Stimulated activated naive CD8-positive, alpha-beta T cell treated with anti-CD3 and anti-CD28 coated beads, Interleukin-15, amount 100 ng/mL, for 72 hours (primary cell): Measurements from ENCODE around the gene OR2A5.
"Not testable (repeated sequence)": the region's sequence is repeated elsewhere in the genome, so short reads cannot be mapped to it uniquely, and the experiment has no call there.

Experiments used
- ATAC-seq: fragments of 150-1000 bp; cut with Tn5 transposase; 2 replicates; pipeline ENCODE4 v1.10.0; 2021; ENCODE audit warnings: mild to moderate bottlenecking, moderate library complexity
- DNase-seq, 2 donors: peaks; one replicate each; pipeline ENCODE4 v3.0.0; 2021 to 2022
- H3K27ac Mint-ChIP-seq, 2 donors: one replicate each; pipeline ENCODE4 v1.8.0; 2022; ENCODE audit warnings: mild to moderate bottlenecking in 2 of 2, mixed read lengths in 2 of 2, moderate library complexity in 2 of 2
- H3K27me3 Mint-ChIP-seq: one replicate; pipeline ENCODE4 v1.8.0; 2022; ENCODE audit warnings: mixed read lengths
- H3K4me1 Mint-ChIP-seq: one replicate; pipeline ENCODE4 v1.8.0; 2022; ENCODE audit warnings: mild to moderate bottlenecking, mixed read lengths
- H3K4me3 Mint-ChIP-seq, 2 donors: one replicate each; pipeline ENCODE4 v1.8.0; 2022; ENCODE audit warnings: mild to moderate bottlenecking in 2 of 2, mixed read lengths in 2 of 2, moderate library complexity in 1 of 2
- H3K9me3 Mint-ChIP-seq, 2 donors: one replicate each; pipeline ENCODE4 v1.8.0; 2022; ENCODE audit warnings: mixed read lengths in 2 of 2

OR2A5 gene

DNA sequence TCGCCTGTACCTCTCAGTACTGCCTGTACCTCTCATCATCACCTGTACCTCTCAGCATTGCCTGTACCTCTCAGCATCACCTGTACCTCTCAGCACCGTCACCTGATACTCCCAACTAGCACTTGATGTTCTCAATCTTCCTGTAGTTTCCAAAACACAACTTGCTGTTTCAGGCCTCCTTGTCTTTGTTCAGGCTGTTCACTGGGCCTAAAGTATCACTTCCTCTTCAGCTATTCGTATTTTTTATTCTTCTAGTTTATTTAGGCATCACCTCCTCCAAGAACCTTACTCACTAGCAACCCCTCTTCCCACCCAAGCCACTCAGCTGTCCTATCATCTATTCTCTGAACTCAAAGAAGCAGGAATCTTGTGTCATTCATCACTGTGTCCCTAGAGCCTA lies 24.5 kb upstream of the OR2A5 start:
- Mint-ChIP-seq H3K4me1 (peaks cover 9% of the 10 kb centered on the region), H3K27me3 (no peaks in the 10 kb centered on the region), H3K4me3 (no peak overlapping the region), H3K27ac (no peak overlapping the region), H3K9me3 (no peaks in the 10 kb centered on the region)
- no peak for DNase-seq
- ATAC-seq, result peak; percentile 32

DNA sequence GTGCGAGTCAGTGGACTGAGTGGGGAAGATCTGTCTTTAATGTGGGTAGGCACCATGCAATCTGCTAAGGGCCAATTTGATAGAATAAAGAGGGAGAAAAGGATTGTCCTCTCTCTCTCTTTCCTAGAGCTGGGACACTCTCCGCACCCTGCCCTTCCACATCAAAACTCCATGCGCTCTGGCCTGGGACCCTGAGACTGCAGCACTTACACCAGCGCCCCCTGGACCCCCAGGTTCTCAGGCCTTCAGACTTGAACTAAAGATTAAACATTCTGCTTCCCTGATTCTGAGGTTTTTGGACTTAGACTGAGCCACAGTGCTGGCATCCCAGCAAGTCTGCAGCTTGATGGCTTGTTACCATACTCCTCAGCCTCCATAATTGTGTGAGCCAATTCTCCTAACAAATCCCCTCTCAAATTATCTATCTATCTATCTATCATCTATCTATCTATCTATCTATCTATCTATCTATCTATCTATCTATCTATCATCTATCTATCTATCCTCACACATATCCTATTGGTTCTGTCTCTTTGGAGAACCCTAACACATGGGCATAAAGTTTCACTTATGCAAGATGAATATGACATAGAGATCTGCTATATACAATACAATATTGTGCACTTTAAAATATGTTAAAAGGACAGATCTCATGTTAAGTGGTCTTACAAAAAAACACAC lies 22.4 kb upstream of the OR2A5 start:
- H3K4me3 Mint-ChIP-seq, result no peak overlapping the region
- peaks cover 9% of the 10 kb centered on the region for H3K4me1 Mint-ChIP-seq
- ATAC-seq (no peak), DNase-seq (no peak)
- H3K27me3 Mint-ChIP-seq, result peaks cover 9% of the 10 kb centered on the region
- H3K27ac Mint-ChIP-seq, result no peak overlapping the region
- H3K9me3 Mint-ChIP-seq, result no peaks in the 10 kb centered on the region

GRCh38 chr7:144027070-144027469 lies 21.7 kb upstream of the OR2A5 start:
- peaks cover 13% of the 10 kb centered on the region for H3K27me3 Mint-ChIP-seq
- H3K27ac Mint-ChIP-seq, result no peak overlapping the region
- H3K9me3 Mint-ChIP-seq, result no peaks in the 10 kb centered on the region
- H3K4me3 Mint-ChIP-seq, result no peak overlapping the region
- DNase-seq (no peak), ATAC-seq (no peak)
- peaks cover 9% of the 10 kb centered on the region for H3K4me1 Mint-ChIP-seq

DNA sequence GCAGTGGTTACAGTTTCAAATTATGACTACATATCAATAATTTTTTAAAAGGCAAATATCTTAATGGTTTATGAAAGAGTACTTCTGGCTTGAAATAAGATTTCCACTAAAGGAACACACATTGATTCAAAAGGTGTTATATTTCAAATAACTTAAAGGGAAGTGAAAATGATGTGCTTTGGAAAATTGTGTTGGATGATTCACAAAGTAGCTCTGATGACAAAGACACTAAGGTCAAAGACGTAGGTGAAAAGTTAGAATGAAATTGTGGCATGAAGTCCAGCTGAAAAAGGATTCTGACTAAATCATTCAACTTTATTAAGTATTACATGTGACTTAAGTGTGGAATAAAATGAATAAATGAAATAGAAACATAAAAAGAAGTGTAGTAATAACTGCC lies 20.8 kb upstream of the OR2A5 start:
- peak; percentile 58 for ATAC-seq
- peaks cover 17% of the 10 kb centered on the region for H3K27me3 Mint-ChIP-seq
- H3K4me3 Mint-ChIP-seq, result no peak overlapping the region
- peaks cover 9% of the 10 kb centered on the region for H3K4me1 Mint-ChIP-seq
- DNase-seq, result no peak
- H3K27ac Mint-ChIP-seq, result no peak overlapping the region
- no peaks in the 10 kb centered on the region for H3K9me3 Mint-ChIP-seq

DNA sequence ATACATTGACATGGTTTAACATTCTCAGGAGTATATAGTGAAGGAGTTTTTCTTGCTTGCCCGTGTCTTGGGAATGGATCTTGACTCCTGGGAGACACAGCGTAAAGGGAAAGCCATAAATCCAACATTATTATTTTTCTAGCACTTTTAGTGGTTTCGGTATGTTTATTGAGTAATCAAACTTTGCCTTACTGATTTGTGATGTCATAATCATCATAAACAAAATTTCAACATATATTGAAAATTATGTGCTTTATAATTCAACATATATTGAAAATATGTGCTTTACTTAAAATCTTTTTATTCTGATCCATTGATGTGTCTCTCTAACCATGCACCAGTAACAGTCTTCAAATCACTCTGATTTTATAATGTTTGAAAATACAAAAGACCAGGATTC lies 20.2 kb upstream of the OR2A5 start:
- H3K4me3 Mint-ChIP-seq, result no peak overlapping the region
- peaks cover 19% of the 10 kb centered on the region for H3K27me3 Mint-ChIP-seq
- H3K9me3 Mint-ChIP-seq, result no peaks in the 10 kb centered on the region
- no peak for DNase-seq
- peaks cover 9% of the 10 kb centered on the region for H3K4me1 Mint-ChIP-seq
- H3K27ac Mint-ChIP-seq, result no peak overlapping the region
- ATAC-seq, result no peak

- DNase-seq (no peak), ATAC-seq (no peak)
- Mint-ChIP-seq H3K9me3 (no peaks in the 10 kb centered on the region), H3K27ac (no peak overlapping the region), H3K4me3 (no peak overlapping the region), H3K27me3 (peaks cover 34% of the 10 kb centered on the region), H3K4me1 (peaks cover 5% of the 10 kb centered on the region)
These were observed 16.2 kb upstream of the OR2A5 start for GRCh38 chr7:144032516-144032915.

GRCh38 chr7:144032985-144033709 lies 15.6 kb upstream of the OR2A5 start:
- ATAC-seq (no peak), DNase-seq (no peak)
- no peaks in the 10 kb centered on the region for H3K4me1 Mint-ChIP-seq
- peaks cover 34% of the 10 kb centered on the region for H3K27me3 Mint-ChIP-seq
- no peak overlapping the region for H3K27ac Mint-ChIP-seq
- no peaks in the 10 kb centered on the region for H3K9me3 Mint-ChIP-seq
- no peak overlapping the region for H3K4me3 Mint-ChIP-seq

DNA sequence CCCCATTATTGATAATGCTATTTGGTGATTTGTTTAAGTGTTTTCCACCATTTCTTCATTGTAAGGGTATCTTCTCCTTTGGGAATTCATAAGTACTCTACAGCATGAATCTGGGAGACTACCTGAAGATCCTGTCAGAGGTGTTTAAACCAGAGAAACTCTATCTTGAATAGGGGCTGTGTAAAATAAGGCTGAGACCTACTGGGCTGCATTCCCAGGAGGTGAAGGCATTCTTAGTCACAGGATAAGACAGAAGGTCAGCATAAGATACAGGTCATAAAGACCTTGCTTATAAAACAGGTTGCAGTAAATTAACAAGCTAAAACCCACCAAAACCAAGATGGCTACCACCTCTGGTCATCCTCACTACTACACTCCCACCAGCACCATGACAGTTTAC lies 13.4 kb upstream of the OR2A5 start:
- DNase-seq (no peak), ATAC-seq (no peak)
- no peaks in the 10 kb centered on the region for H3K9me3 Mint-ChIP-seq

GRCh38 chr7:144036302-144036885 lies 12.4 kb upstream of the OR2A5 start:
- Mint-ChIP-seq H3K4me1 (no peaks in the 10 kb centered on the region), H3K4me3 (no peak overlapping the region), H3K27ac (peak overlapping the region in 1 of 2 donors; percentile 29), H3K27me3 (peaks cover 24% of the 10 kb centered on the region), H3K9me3 (no peaks in the 10 kb centered on the region)
- ATAC-seq (no peak), DNase-seq (no peak)

More for the DNA sequence above, 13.4 kb upstream of the OR2A5 start:
- no peak overlapping the region for H3K27ac Mint-ChIP-seq
- peaks cover 34% of the 10 kb centered on the region for H3K27me3 Mint-ChIP-seq
- no peaks in the 10 kb centered on the region for H3K4me1 Mint-ChIP-seq
- no peak overlapping the region for H3K4me3 Mint-ChIP-seq

DNA sequence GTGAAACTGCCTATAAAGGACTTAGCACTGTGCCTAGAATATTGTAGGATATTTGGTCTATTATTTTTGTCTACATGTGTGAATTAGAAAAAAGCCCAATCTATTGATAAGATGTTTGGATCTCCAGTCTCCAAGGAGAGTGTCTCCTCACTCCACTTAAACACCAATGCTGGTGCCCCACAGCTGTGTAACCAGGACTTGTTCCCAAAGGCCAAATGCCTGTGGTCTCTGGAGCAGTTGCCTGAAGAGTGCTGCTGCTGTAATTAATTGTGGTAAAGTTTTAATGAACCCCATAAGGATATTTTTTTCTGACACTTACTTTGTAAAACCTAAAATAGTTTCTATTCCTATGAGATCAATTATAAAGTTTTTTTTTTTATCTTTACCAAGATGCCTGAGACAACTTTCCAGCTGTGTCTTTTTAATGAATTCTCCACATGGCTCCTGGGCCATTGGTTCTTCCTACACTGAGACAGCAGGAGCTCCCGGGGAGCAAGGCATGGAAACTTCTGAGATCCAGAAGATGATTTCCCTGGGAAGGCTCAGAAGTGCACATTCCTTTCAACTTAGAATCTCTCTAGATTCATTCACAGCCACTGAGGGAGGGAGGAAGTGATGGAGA lies 11.2 kb upstream of the OR2A5 start:
- ATAC-seq (no peak), DNase-seq (no peak)
- Mint-ChIP-seq H3K27ac (no peak overlapping the region), H3K4me1 (no peaks in the 10 kb centered on the region), H3K9me3 (no peaks in the 10 kb centered on the region), H3K27me3 (peaks cover 21% of the 10 kb centered on the region), H3K4me3 (no peak overlapping the region)

DNA sequence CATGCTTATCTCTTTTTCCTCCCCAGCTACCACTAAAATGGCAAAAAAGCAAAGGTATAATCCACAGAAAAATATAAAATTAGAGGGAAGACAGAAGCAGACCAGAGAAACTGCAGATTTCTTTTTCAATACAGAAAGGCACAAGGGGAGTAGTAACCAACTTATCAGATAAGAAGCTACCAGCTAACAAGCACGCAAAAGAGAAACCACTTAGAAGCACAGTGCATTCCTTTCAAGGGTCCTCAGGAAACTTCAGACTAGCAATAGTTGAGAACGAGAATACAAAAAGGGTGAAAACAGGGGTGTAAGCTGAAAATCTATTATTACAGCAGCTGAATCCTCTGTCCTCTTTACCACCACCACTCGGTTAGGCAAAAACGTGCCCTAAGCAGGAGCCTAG lies 9.9 kb upstream of the OR2A5 start:
- peaks cover 11% of the 10 kb centered on the region for H3K27me3 Mint-ChIP-seq
- ATAC-seq (no peak), DNase-seq (no peak)

DNA sequence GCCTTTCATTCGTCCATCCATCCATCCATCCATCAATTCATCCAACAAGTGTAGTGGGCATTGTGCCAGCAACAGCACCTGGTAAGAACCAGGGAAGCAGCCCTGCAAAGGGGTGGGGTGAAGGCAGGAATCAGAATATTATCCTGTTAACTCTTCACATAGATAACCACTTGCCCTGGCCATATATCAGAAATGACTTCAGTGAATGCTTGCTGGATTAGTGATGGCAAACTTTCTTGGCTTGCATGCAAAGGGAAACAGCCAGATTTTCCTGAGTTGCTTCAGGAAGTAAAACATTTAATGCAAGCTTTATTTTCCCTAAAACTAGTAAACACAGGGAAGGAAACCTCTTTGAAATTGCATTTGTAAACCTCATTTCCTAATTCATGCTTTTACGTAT lies 743 bp downstream of the OR2A5 start:
- no peak for ATAC-seq
- peaks cover 22% of the 10 kb centered on the region for H3K27me3 Mint-ChIP-seq
- H3K4me3 Mint-ChIP-seq, result no peak overlapping the region

More for the DNA sequence above, 9.9 kb upstream of the OR2A5 start:
- H3K27ac Mint-ChIP-seq, result no peak overlapping the region
- no peaks in the 10 kb centered on the region for H3K4me1 Mint-ChIP-seq
- no peaks in the 10 kb centered on the region for H3K9me3 Mint-ChIP-seq
- H3K4me3 Mint-ChIP-seq, result no peak overlapping the region

DNA sequence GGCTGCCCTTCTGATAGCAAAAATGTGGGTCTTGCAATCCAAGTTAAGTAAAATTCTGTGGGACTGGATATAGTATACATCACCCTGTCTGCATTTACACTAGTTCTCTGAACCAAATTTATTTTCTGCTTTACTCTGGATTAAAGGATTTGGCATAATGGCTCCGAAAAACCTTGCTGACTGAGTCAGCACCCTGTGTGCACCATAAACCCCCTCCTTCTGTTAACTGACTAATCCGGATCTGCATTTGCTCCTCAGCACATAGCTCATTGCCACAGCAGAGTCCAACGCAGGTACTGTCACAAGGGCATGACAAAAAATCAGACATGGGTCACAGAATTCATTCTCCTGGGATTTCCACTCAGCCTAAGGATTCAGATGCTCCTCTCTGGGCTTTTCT lies 1.3 kb downstream of the OR2A5 start:
- DNase-seq, result no peak
- H3K4me1 Mint-ChIP-seq, result no peaks in the 10 kb centered on the region
- peaks cover 22% of the 10 kb centered on the region for H3K27me3 Mint-ChIP-seq
- no peak overlapping the region for H3K4me3 Mint-ChIP-seq
- H3K9me3 Mint-ChIP-seq, result no peaks in the 10 kb centered on the region
- H3K27ac Mint-ChIP-seq, result no peak overlapping the region
- ATAC-seq, result no peak

More for the DNA sequence above, 743 bp downstream of the OR2A5 start:
- Mint-ChIP-seq H3K9me3 (no peaks in the 10 kb centered on the region), H3K4me1 (no peaks in the 10 kb centered on the region), H3K27ac (no peak overlapping the region)
- DNase-seq, result no peak

DNA sequence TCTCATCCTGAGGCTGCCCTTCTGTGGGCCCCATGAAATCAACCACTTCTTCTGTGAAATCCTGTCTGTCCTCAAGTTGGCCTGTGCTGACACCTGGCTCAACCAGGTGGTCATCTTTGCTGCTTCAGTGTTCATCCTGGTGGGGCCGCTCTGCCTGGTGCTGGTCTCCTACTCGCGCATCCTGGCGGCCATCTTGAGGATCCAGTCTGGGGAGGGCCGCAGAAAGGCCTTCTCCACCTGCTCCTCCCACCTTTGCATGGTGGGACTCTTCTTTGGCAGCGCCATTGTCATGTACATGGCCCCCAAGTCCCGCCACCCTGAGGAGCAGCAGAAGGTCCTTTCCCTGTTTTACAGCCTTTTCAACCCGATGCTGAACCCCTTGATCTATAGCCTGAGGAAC lies 2.1 kb downstream of the OR2A5 start:
- DNase-seq, ATAC-seq, H3K27ac Mint-ChIP-seq, H3K4me3 Mint-ChIP-seq, H3K9me3 Mint-ChIP-seq, H3K4me1 Mint-ChIP-seq: not testable (repeated sequence)
- peaks cover 28% of the 10 kb centered on the region for H3K27me3 Mint-ChIP-seq

DNA sequence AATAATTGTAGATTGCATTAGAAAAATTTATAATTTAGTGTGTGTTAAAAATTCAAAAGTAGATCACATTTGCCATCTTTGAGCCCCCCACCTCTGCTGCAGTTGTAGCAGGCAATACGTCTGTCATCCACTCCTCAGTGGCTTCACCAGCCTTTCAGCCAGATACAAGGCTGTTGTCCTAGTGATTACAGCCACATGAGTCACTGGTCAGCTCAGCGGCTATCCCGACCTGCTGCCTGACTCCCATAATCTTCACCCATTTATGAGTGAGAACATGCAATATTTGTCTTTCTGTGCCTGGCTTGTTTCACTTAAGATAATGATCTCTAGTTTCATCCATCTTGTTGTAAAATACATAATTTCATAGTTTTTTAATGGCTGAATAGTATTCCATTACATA lies 9.2 kb downstream of the OR2A5 start:
- H3K27me3 Mint-ChIP-seq, result peaks cover 24% of the 10 kb centered on the region
- ATAC-seq (no peak), DNase-seq (no peak)
- no peaks in the 10 kb centered on the region for H3K9me3 Mint-ChIP-seq
- H3K4me3 Mint-ChIP-seq, result no peak overlapping the region
- no peaks in the 10 kb centered on the region for H3K4me1 Mint-ChIP-seq
- no peak overlapping the region for H3K27ac Mint-ChIP-seq

DNA sequence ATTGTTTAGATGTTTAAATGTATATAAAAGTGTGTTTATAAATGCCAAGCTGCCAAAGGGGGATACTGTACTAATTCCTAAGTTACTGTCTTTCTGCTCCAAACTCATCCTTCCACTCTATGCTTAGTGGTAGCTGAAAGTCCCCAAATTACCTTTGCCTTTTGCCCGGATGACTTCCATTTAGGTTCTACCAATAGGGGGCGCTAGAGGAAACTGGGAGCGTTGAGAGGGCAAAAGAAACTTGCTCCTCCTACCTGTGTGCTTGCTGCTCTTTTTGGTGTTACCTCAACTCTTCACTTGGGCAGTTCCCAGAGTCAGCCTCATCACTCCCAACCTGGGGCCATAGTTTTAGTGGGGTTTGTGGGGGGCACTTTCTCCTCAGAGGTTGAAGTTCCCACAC lies 15.0 kb downstream of the OR2A5 start:
- DNase-seq, result no peak
- no peak overlapping the region for H3K4me3 Mint-ChIP-seq
- H3K27me3 Mint-ChIP-seq, result peaks cover 27% of the 10 kb centered on the region
- H3K27ac Mint-ChIP-seq, result no peak overlapping the region
- H3K4me1 Mint-ChIP-seq, result no peaks in the 10 kb centered on the region
- H3K9me3 Mint-ChIP-seq, result no peaks in the 10 kb centered on the region
- no peak for ATAC-seq
